Gastroesophageal sphincter (tissue), 3 donors: ENCODE data around the gene GNG3.

ENCODE experiments used
- CTCF ChIP-seq, 4 experiments: fragments of 200-600 bp in 2 of 4; fragments of 450-650 bp in 2 of 4; sonication (generic) in 1 of 4; IDR thresholded peaks; one replicate each; pipeline ENCODE4 v1.5.1; 2017 to 2019; ENCODE audit warnings: antibody characterized with exemption in 4 of 4, mild to moderate bottlenecking in 2 of 4, moderate library complexity in 2 of 4
- EP300 ChIP-seq: sonication (generic); formaldehyde crosslinking; IDR thresholded peaks from one replicate; pipeline ENCODE4 v1.6.1; 2017; ENCODE audit warnings: antibody characterized with exemption, mild to moderate bottlenecking
- POLR2A ChIP-seq, 2 donors: fragments of 450-650 bp; IDR thresholded peaks; one replicate each; pipeline ENCODE4 v1.6.1; 2017; ENCODE audit warnings: antibody characterized with exemption in 2 of 2, mild to moderate bottlenecking in 2 of 2, moderate library complexity in 1 of 2
- POLR2AphosphoS5 ChIP-seq: sonication (generic); formaldehyde crosslinking; IDR thresholded peaks from one replicate; pipeline ENCODE4 v1.6.1; 2017; ENCODE audit warnings: antibody characterized with exemption

- TF ChIP-seq CTCF (IDR thresholded peaks at IDR 0.05) (no peak), POLR2A (IDR thresholded peaks at IDR 0.05) (no peak), EP300 (no peak), POLR2AphosphoS5 (no peak)
These were observed 41.7 kb upstream of the GNG3 start for GRCh38 chr11:62665599-62666258.
